HG03432 (cell line): Measurements from ENCODE around the gene PTPN14.
A peak's percentile ranks its signal among the peaks of the same experiment; 100 is the strongest.
"Not testable (repeated sequence)": the region's sequence is repeated elsewhere in the genome, so short reads cannot be mapped to it uniquely, and the experiment has no call there.

Experiments used
- ATAC-seq: cut with Tn5 transposase; IDR thresholded peaks from one replicate; pipeline ENCODE4 v1.9.1; 2021; ENCODE audit warnings: mild to moderate bottlenecking, moderate library complexity; ENCODE audit not compliant: unreplicated experiment

Gene PTPN14

DNA sequence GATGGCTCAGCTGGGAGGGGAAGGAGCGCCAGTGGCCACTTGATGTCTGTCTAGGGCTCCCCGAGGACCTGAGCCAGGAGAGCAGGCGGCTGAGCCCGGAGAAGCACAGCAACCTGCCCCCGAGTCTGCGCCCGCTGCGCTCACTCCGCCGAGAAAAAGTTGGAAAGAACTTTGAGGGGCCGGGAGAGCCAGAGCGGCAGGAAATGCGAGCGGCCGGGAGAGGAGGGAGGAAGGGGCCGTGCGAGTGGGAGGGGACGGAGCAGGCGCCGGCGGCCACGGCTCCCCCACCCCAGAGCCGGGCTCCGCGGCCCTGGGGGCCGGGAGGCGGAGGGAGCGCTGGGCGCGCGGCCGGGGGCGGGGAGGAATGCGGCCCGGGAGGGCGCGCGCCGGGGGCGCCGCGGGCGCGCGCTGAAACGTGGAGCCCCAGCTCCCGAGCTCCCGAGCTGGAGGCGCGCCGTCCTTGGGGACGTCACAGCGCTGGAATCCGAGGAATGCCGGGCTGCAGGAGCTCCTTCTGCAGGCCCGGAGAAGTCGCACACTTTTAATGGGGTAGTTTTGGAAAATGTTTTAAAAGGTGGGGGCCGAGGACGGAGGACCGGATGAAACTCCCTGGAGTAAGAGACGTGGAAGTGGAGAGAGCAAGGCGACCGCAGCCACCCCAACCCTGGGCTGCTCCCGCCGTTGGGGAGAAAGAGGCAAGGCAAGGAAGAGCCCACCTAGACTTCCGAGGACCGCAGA, at the start of gene PTPN14:
PTPN14 (minus strand) TSS at position 167 of the 738 bp plus-strand sequence. CDS start 86,799 bp downstream, outside the sequence.
- ATAC-seq = peak; percentile 60

DNA sequence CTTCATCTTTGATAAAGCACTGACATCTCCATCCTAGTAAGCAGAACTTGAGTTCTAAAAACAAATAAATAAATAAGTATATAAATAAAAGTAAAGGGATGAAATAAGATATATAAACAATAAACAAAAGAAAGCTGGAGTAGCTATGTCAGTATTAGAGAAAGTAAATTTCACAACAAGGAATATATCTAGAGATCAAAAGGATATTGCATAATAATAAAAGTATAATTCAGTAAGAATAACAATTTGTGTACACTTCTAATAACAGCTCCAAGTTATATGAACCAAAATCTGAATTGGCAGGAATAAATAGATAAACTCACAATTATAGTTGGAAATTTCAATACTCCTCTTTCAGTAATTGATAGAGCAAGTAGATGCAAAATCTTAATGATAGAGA, 41.8 kb upstream of the PTPN14 start:
- no peak for ATAC-seq

DNA sequence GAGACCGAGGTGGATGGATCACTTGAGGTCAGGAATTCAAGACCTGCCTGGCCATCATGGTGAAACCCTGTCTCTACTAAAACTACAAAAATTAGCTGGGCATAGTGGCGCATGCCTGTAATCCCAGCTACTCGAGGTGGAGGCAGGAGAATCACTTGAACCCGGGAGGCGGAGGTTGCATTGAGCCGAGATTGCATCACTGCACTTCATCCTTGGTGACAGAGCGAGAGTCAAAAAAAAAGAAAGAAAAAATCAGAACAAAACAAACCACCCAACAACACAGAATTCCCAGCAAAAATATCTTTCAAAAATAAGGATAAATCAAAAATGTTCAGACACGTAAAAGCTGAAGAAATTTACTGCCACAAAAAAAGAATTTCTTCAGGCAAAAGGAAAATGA, 40.5 kb upstream of the PTPN14 start:
- not testable (repeated sequence) for ATAC-seq

- ATAC-seq = no peak
Measured at GRCh38 chr1:214590696-214591095, 39.3 kb upstream of the PTPN14 start.

- no peak for ATAC-seq
Measured at GRCh38 chr1:214588963-214589597, 37.7 kb upstream of the PTPN14 start.

DNA sequence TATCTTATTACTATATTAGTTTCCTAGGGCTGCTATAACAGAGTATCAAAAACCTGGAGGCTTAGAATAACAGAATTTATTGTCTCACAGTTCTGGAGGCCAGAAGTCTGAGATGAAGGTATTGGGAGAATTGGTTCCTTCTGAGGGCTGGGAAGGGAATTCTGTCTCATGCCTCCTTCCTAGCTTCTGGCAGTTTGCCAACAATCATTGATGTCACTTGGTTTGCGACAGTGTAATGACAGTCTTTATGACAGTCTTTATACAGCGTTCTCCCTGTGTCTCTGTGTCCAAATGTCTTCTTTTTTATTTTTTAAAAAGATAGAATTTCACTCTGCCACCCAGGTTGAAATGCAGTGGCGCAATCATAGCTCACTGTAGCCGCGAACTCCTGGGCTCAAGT, 35.8 kb upstream of the PTPN14 start:
- ATAC-seq = no peak

GRCh38 chr1:214586621-214587020, 35.2 kb upstream of the PTPN14 start:
- ATAC-seq = no peak

GRCh38 chr1:214584805-214585766, 33.7 kb upstream of the PTPN14 start:
- peak; percentile 90 for ATAC-seq

DNA sequence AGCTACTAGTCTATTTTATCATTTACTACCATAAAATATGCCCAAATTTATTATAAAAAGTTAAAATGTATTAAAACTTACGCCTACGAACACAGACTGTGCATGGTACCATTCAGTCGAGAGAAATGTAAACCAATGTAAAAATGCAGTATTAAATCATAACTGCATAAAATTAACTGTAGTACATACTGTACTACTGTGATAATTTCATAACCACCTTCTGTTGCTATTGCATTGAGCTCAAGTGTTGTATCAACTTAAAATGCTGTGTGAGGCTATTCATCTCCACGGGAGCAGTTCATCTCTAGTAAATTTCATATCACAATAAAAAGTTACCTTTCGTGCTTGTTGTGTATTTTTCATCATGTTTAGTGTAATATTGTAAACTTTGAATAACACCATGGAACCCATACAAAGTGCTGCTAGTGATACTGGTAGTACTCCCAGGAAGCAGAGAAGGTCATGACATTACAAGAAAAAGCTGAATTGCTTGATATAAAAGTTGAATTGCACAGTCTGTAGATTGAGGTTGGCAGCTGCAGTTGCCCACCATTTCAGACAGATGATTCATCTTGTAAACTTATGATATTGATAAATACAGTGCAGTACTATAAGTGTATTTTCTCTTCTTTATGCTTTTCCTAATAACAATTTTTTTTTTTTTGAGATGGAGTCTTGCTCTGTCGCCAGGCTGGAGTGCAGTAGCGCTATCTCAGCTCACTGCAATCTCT, 32.6 kb upstream of the PTPN14 start:
- ATAC-seq = no peak

DNA sequence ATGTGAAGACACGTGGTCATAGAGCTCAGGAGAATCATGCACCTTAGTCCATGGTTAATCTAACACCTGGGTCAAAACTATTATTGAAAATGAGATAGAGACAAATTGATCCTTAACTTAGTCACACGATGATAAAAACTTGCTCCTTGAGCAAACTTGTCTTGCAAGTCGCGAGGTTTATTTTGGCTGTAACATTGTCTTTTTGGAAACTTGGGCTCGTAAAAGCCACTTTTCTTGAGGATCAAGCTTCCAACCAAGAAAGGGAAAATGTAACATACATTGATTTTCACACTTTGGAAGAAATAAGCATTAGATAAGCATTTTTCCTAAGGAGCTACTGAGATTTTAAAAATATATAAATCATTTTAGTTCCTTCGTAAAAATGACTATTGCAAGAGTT, 31.7 kb upstream of the PTPN14 start:
- no peak for ATAC-seq

- ATAC-seq = no peak
Measured at GRCh38 chr1:214582289-214582891, 31.0 kb upstream of the PTPN14 start.

DNA sequence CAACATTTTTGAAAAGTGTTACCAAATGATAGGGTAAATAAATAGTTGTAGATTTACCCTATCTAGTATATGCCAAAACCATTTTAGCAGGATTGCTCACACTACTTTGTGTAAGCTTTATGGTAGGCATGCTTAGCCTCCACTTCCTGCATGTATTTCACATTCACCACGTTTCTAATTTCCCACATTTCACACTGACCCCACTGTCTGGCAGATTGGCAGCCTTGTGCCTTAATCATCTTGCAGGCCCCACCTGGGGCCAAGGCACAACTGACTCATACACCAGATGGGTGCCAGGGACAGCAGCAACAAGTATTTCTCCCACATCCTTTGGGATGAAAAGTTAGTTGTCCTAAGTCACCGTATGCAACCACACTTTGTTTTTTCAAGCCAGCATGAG, 30.4 kb upstream of the PTPN14 start:
- ATAC-seq = no peak

DNA sequence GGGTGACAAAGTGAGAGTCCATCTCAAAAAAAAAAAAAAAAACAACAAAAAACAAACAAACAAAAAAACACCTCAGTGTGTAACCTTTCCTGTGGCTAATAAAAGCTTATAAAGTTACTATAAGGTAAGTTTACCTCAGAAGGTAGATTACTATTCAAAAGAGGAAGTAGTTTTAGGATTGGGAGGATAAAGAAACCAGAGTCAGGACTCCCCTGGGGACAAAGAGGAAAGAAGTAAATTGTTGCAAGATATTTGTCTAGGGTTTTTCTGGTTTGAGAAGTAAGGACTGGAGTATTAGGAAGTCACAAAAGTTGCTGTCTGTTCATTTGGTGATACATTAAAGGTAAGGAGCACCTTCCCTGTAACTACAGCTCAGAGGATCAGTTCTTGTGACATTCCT, 27.8 kb upstream of the PTPN14 start:
- ATAC-seq = peak; percentile 52

- ATAC-seq = not testable (repeated sequence)
Measured at GRCh38 chr1:214576120-214576519, 24.7 kb upstream of the PTPN14 start.

GRCh38 chr1:214574598-214575411, 23.4 kb upstream of the PTPN14 start:
- no peak for ATAC-seq

DNA sequence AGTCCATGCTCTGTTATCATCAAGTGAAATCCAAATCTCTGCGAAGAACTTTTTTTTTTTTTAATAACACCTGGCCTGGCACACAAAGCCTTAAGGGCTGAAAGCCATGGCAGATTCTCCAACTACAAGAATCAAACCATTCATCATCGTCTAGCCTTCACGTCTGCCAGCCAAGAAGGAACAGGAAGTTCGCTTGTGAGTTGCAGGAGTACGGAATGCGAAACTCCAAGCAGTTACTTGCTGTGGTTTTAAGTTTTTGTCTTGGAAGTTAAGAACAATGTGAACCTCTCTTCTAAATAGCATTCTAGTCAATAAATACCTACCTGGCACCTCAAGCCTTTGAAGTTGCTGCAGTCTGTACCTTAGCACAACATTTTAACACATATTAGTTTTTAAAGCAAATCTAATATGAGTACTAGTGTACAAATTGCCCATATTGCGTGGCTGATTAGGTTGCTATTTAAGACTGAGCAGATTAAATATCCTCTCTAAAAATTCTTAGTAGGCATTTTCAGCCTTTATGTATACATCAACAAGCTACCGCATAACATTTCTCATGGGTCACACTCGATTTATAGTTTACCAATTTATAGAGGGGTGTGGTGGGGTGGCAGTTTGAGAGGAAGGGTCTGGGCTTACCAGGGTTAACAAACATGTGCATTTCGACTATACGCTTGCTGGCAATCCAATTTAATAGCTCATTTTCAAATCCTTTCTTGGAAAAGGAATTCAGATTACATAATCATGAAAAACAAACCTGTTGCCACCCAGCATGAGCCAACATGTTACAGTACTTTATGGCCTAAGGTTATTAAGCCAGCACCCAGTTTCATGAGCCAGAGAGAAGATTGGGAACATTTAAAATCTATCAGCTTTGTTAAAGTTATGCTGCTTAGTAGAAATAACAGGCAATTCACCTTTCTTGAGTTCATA, 22.2 kb upstream of the PTPN14 start:
- ATAC-seq = no peak

GRCh38 chr1:214571281-214571680, 19.9 kb upstream of the PTPN14 start:
- ATAC-seq = no peak

- no peak for ATAC-seq
Measured at GRCh38 chr1:214570442-214570841, 19.0 kb upstream of the PTPN14 start.
